ENCODE measurements around the gene KCNIP4.

DNA sequence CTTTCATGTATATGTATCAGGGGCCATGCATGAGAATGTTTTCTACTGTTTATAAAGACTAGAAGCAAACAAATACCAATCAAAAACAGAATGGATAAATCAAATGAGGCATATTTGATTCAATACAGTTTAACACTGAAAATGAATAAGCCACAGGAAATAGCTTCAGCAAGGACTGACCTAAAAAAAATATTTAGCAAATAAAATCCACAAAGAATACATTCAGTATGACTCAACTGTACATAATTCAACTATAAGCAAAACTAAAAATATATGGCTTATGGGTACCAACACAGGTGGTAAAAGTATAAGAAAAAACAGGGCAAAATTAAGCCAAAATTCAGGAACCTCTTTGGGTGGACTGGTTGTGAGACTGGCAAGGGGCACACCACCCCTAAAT lies 112.9 kb downstream of the KCNIP4 start:
- TF ChIP-seq TARDBP (IDR thresholded peaks at IDR 0.05) (no peak), ELF4 (IDR thresholded peaks at IDR 0.05) (no peak), ARNT (IDR thresholded peaks at IDR 0.05) (no peak), FOXA1 (IDR thresholded peaks at IDR 0.05) (no peak), HDGF (IDR thresholded peaks at IDR 0.05; ENCODE audit: borderline replicate concordance) (no peak), SP1 (IDR thresholded peaks at IDR 0.05) (no peak), BHLHE40 (IDR thresholded peaks at IDR 0.05; ENCODE audit: borderline replicate concordance) (no peak), SUZ12 (IDR thresholded peaks at IDR 0.05) (no peak)

All from HEK293T (cell line).